ENCODE measurements around the gene GNAQ. TPM values are rescaled to one million over a fixed set of nuclear protein-coding genes. Genes with fewer than 3 reads are reported as not detected.
"Not testable (repeated sequence)": the region's sequence is repeated elsewhere in the genome, so short reads cannot be mapped to it uniquely, and the experiment has no call there.

The GNAQ gene
- total RNA-seq, 1 experiment from 2014 or later = 7.7 TPM

DNA sequence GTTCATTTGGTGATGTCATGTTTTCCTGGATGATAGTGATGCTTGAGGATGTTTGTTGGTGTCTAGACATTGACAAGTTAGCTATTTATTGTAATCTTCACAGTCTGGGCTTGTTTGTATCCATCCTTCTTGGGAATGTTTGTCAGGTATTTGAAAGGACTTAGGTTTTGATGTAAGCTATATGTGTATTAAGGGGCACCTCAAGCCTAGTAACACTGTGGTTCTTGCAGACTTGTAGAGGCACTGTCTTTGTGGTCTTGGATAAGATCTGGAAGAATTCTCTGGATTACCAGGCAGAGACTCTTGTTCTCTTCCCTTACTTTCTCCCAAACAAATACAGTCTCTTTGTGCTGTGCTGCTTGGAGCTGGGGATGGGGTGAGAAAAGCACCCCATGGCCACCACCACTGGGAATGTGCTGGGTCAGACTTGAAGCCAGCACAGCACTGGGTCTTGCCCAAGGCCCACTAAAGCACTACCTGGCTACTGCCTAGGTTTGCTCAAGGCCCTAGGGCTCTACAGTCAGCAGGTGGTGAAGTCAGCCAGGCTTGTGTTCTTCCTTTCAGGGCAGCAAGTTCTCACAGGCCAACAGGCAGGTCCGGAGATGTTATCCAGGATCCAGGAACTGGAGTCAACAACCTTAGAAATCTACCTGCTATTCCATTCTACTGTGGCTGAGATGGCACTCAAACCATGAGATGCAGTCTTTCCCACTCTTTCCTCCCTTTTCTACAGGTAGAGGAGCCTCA, 334.2 kb downstream of the GNAQ start:
- DNase-seq (ENCODE audit: low spot score) = no peak

- not testable (repeated sequence) for DNase-seq (ENCODE audit: low spot score)
Observed at GRCh38 chr9:77690723-77691122, 340.9 kb downstream of the GNAQ start.

- not testable (repeated sequence) for DNase-seq (ENCODE audit: low spot score)
Observed at GRCh38 chr9:77690119-77690518, 341.5 kb downstream of the GNAQ start.

DNA sequence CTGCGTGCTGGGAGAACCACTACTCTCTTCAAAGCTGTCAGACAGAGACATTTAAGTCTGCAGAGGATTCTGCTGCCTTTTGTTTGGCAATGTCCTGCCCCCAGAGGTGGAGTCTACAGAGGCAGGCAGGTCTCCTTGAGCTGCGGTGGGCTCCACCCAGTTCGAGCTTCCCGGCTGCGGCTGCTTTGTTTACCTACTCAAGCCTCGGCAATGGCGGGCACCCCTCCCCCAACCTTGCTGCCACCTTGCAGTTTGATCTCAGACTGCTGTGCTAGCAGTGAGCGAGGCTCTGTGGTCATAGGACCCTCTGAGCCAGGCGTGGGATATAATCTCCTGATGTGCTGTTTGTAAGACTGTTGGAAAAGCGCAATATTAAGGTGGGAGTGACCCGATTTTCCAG, 343.9 kb downstream of the GNAQ start:
- DNase-seq (ENCODE audit: low spot score) = not testable (repeated sequence)

- no peak for DNase-seq (ENCODE audit: low spot score)
Observed at GRCh38 chr9:77680581-77680980, 351.0 kb downstream of the GNAQ start.

DNA sequence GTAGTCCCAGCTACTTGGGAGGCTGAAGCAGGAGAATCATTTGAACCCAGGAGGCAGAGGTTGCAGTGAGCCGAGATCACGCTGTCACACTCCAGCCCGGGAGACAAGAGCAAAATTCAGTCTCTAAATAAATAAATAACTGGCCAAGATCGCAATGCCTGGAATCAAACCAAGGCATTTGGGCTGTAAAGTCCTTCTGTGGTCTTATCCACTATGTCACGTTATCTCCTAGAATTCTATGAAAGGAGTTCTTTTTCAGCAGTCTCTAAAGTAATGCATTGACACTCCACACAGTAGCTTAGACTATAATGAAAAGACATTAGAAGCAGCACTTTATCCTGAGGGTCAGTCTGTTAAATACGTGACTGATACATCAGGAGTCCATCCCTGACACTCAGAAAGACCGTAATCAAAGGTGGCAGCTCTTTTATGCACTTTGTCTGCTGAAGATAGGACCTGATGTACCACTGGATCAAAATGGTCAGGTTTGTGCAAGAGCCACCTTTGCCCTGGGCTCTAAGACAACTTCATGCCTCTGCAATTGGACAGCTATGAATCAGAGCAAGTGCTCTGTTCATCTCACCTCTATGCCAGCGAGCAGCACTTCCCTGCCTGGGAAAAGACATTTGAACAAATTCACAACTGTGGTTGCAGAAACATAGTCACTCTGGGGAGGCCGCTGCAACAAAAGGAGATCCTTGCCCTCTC, 351.8 kb downstream of the GNAQ start:
- DNase-seq (ENCODE audit: low spot score) = no peak

DNA sequence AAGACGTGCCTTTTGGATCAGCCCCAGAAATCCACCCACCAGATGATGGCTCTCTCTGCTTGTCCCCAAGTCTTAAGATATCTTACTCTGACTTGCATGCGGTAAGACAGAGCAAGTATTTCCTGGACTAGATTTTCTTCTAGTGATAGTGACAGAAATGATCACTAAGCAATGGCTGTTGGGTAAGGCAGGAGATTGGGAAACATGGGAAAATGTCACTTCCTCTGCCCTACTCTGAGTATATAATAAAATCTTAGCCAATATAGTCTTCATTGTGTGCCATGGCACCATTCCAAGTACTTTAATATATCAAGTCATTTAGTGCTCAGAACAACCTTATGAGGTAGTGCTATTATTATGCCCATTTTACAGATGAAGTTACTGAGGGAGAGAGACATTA, 352.5 kb downstream of the GNAQ start:
- DNase-seq (ENCODE audit: low spot score) = no peak

- no peak for DNase-seq (ENCODE audit: low spot score)
Observed at GRCh38 chr9:77677957-77678535, 353.6 kb downstream of the GNAQ start.

- peak; percentile 22 for DNase-seq (ENCODE audit: low spot score)
Observed at GRCh38 chr9:77677397-77677796, 354.2 kb downstream of the GNAQ start.

DNA sequence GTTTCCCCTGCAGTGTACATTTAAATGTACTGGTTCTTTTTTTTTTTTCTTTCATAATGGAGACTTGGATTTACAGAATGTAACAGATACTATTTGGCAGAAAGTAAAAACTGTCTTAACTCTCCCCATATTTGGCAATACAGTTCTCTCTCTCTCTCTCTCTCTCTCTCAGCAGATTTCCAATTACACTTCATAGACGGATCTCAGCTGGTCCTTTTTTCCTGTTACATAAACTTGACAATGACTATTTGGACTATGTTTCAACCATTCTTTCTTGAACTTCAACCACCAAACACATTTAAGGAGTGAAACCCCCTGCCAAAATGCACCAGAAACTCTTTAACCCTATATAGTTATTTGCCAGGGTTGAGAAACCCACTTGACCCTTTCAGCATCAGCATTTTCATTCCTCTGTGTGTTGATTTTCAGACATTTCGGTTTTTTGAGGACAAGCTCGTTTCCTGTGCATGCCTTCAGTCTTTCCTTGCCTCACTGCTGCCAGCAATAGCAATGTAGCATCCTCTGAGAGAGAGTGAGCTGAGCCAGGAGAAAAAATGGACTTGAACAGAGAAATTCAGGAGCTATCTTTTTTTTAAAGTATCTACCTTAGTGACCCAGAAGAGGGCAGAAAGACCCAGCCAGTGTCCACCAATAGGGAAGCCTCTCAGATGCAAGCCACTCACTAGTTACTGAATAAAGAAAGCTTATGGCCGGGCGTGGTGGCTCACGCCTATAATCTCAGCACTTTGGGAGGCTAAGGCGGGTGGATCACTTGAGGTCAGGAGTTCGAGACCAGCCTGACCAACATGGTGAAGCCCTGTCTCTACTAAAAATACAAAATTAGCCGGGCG, 357.4 kb downstream of the GNAQ start:
- no peak for DNase-seq (ENCODE audit: low spot score)

GRCh38 chr9:77672183-77672582, 359.4 kb downstream of the GNAQ start:
- no peak for DNase-seq (ENCODE audit: low spot score)

DNA sequence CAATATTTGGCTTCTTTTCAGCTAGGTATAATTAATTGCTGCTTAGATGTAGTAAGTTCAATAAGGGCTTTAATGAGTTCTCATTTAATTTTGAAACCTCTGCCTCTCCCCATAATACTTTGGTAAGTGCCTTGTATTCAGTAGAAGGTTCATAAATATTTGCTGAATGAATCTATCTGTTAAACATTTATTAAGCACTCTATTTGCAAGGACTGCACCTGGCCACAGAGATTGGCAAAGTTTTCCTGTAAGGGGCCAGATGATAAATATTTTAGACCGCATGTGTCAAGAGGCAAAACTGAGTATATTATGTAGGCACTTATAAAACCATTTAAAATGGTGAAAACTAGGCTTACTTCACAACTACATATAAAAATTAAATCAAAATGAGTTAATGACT, 364.5 kb downstream of the GNAQ start:
- peak; percentile 41 for DNase-seq (ENCODE audit: low spot score)

Other genes with a start within 250 kb of the GNAQ start
- 69.0 and 71.7 TPM in 2 replicates for gene CEP78, start 204.3 kb upstream of the GNAQ start, total RNA-seq (2014; rRNA removed; shearing (Covaris generic))